GM10248 (cell line): ENCODE measurements around the gene GRM3.
A peak's percentile ranks its signal among the peaks of the same experiment; 100 is the strongest.

ENCODE experiments used
- CTCF ChIA-PET: fragments of 300-600 bp; sonication (Branson Sonifier 250); formaldehyde crosslinking; extraction: SDS; loops from one replicate; lab custom pipeline; 2021; ENCODE audit warnings: antibody characterized with exemption; lab: Yijun Ruan, JAX
- POLR2A ChIA-PET: fragments of 350-650 bp; sonication (Branson Sonifier 250); formaldehyde crosslinking; extraction: SDS; loops from one replicate; lab custom pipeline; 2020; ENCODE audit warnings: antibody characterized with exemption; lab: Yijun Ruan, JAX
- DNase-seq: peaks from one replicate; pipeline ENCODE4 v3.0.0; 2012; ENCODE audit errors: extremely low spot score
- TF ChIP-seq, protein P1 (sequence below): IDR thresholded peaks from 2 replicates; pipeline ENCODE4 v1.5.1; 2012; ENCODE audit warnings: mild to moderate bottlenecking, low read depth; ENCODE audit errors: extremely low read depth, missing control alignments, control extremely low read depth

GRM3 gene

DNA sequence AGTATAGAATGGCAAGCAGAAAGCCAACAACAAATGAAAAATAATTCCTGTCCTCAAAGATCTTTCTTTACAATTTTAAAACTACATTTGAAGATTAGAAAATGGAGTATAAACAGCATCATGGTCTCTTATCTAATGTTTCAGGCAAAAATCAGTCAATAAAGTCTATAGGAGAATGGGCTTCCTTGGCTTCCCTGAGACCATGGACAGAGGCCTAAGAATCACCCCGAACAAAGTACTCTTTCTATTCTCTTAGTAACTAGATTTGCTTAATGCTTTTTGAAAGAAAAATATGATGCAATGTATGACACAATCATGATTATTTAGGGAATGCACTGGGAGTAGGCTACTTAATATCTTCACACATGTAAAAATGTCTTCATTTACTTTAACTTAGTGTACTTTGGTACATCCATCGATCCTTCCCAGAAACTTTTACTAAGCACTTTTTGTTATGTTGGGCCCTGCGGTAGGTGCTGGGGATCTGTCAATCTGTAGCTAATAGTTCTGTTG lies 17.3 kb downstream of the GRM3 start:
- ChIA-PET POLR2A (no interaction called here), CTCF (interaction anchor here (1.5 kb wide), 2 partner anchors 12 to 36 kb away, joined by 3 read pairs; no protein-coding TSS in a partner anchor)
- no peak for DNase-seq
- TF ChIP-seq, protein P1, sequence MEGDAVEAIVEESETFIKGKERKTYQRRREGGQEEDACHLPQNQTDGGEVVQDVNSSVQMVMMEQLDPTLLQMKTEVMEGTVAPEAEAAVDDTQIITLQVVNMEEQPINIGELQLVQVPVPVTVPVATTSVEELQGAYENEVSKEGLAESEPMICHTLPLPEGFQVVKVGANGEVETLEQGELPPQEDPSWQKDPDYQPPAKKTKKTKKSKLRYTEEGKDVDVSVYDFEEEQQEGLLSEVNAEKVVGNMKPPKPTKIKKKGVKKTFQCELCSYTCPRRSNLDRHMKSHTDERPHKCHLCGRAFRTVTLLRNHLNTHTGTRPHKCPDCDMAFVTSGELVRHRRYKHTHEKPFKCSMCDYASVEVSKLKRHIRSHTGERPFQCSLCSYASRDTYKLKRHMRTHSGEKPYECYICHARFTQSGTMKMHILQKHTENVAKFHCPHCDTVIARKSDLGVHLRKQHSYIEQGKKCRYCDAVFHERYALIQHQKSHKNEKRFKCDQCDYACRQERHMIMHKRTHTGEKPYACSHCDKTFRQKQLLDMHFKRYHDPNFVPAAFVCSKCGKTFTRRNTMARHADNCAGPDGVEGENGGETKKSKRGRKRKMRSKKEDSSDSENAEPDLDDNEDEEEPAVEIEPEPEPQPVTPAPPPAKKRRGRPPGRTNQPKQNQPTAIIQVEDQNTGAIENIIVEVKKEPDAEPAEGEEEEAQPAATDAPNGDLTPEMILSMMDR = no peak

DNA sequence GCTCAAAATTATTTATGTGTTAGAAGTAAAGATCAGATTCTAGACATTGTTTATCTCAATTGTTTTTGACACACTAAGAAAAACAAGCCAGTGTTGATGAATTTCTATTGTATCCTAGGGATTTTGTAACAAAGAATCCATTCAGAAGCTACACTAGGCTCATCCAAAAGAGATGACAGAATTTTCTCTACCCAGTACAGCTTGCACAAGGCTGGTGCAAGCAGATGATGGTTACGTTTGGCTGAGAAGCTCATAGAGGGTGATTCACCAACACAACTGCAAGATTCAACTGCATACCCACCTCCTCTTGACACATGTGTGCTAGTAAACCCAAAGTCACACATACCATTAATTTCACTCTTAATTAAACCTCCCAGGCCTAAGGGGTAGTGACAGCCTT lies 20.8 kb downstream of the GRM3 start:
- ChIA-PET POLR2A (no interaction called here), CTCF (interaction anchor here (0.9 to 10.1 kb wide), 6 partner anchors 8 to 245 kb away, joined by 3 to 158 read pairs (median 17); no protein-coding TSS in a partner anchor)
- TF ChIP-seq, protein P1 = no peak
- no peak for DNase-seq

DNA sequence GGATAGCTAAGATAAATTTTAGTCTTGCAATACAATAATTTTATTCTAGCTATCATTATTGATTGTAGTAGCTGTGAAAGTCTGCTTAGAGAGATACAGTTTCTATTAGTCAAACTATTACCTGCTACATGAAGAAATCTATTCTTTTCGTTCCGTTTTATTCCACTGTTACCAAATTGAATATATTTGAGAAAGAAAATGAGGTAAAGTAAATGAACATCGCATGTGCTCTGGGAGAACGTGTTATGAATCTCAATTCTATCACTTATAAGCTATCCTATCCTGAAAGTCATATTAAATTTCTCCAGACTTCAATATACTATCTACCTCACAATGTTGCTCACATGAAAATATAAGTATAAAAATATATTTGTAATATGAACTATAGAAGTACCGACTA lies 21.3 kb downstream of the GRM3 start:
- TF ChIP-seq, protein P1 = no peak
- DNase-seq = no peak
- CTCF ChIA-PET = interaction anchor here (0.9 to 10.1 kb wide), 6 partner anchors 8 to 245 kb away, joined by 3 to 158 read pairs (median 17); no protein-coding TSS in a partner anchor
- POLR2A ChIA-PET = no interaction called here

DNA sequence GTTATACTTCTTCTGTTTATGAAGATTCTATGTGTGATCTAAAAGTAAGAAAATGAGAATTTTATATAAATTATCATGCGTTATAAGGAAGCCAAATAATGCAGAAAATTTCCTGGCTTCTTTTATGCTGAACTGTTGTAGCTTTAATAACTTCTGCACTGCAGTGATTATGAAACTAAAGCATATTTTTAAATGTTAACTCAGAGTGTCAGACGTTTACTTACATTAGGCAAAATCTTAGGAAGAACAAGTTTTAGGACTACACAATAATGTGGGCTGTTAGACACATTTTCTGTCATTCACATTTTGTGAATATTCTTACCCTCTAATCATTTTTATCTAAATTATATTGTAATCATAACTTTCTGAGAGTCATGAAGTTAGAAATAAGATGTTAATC lies 22.0 kb downstream of the GRM3 start:
- POLR2A ChIA-PET = no interaction called here
- TF ChIP-seq, protein P1 = no peak
- CTCF ChIA-PET = interaction anchor here (0.9 to 10.1 kb wide), 8 partner anchors 9 to 244 kb away, joined by 3 to 158 read pairs (median 17); no protein-coding TSS in a partner anchor
- no peak for DNase-seq

DNA sequence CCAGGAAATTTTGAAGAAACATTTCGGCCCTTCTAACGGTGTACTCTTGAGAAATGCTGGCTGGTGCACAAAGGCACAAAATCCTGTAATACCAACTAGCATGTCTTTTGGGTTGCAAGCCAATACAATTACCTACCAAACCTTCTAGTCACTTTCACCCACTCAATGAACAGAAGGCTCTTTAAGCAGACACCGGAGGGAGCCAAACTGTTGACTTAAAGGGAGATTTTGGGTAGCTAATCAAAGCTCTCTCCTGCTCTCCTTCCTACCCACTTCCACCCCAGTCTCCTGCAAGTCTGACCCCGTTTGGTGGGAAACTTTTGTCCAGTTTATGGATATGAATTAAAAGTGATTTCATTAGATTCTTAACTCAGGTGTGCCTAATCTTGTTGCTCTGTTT lies 24.0 kb downstream of the GRM3 start:
- POLR2A ChIA-PET = no interaction called here
- TF ChIP-seq, protein P1 = peak; percentile 41
- no peak for DNase-seq
- CTCF ChIA-PET = interaction anchor here (0.6 to 10.1 kb wide), 13 partner anchors 11 to 243 kb away, joined by 3 to 158 read pairs (median 5); no protein-coding TSS in a partner anchor

DNA sequence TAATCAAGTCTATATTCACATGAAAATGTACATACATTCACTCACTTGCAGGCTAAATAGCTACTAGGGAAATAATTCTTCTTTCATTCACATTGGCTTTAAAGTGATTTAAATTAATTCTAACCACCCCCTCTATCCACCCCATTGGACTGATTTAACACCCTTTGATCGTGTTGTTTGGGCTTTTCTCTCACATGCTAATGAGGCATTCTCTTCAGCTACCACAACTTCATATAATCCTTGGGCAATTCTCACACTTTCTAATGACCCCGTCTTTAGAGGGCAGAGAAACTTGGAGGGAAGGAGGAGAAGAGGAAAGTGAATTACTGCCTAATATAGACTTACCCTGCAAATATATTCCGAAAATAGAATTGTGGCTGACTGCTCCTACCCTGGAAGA lies 24.6 kb downstream of the GRM3 start:
- no peak for DNase-seq
- TF ChIP-seq, protein P1 = no peak
- ChIA-PET POLR2A (no interaction called here), CTCF (interaction anchor here (0.6 to 10.1 kb wide), 14 partner anchors 11 to 243 kb away, joined by 3 to 158 read pairs (median 5); no protein-coding TSS in a partner anchor)
